Neural cell (in vitro differentiated cells): ENCODE measurements around the gene FAM53B. TPM values are rescaled to one million over a fixed set of nuclear protein-coding genes. Genes with fewer than 3 reads are reported as not detected.

Experiments
- H2AFZ ChIP-seq: fragments of 200-600, 300-800 bp; sonication (generic), shearing (Covaris generic); 2 replicates; pipeline ENCODE4 v1.6.0; 2014; ENCODE audit warnings: low read depth, mild to moderate bottlenecking, antibody characterized with exemption, low read length, moderate library complexity
- H3F3A ChIP-seq: fragments of 200-600 bp; shearing (Covaris generic); 2 replicates; pipeline ENCODE4 v1.6.1; 2016; ENCODE audit warnings: mild to moderate bottlenecking, moderate library complexity, mixed read lengths, antibody characterized with exemption, low read length; ENCODE audit not compliant: insufficient read depth, poor library complexity, severe bottlenecking
- H3K27ac ChIP-seq: fragments of 200-600, 300-800 bp; sonication (generic), shearing (Covaris generic); 2 replicates; pipeline ENCODE4 v1.5.1; 2014; ENCODE audit warnings: mild to moderate bottlenecking, low read length, moderate library complexity
- H3K27me3 ChIP-seq: fragments of 300-800, 200-600 bp; sonication (generic), shearing (Covaris generic); 2 replicates; pipeline ENCODE4 v1.6.0; 2014; ENCODE audit warnings: mild to moderate bottlenecking, low read depth, low read length, moderate library complexity; ENCODE audit not compliant: insufficient read depth
- H3K36me3 ChIP-seq: fragments of 300-800, 200-600 bp; sonication (generic), shearing (Covaris generic); 2 replicates; pipeline ENCODE4 v1.5.1; 2014; ENCODE audit warnings: mild to moderate bottlenecking, antibody characterized with exemption, low read length, moderate library complexity; ENCODE audit not compliant: insufficient read depth
- H3K4me2 ChIP-seq: fragments of 300-800, 200-600 bp; sonication (generic), shearing (Covaris generic); 2 replicates; pipeline ENCODE4 v1.6.0; 2014; ENCODE audit warnings: mild to moderate bottlenecking, low read length
- H3K4me3 ChIP-seq: fragments of 300-800, 200-600 bp; sonication (generic), shearing (Covaris generic); 2 replicates; pipeline ENCODE4 v1.5.1; 2014; ENCODE audit warnings: mild to moderate bottlenecking, low read length, moderate library complexity
- H3K79me2 ChIP-seq: fragments of 200-600 bp; shearing (Covaris generic); replicated peaks from 2 replicates; pipeline ENCODE4 v1.6.0; 2014; ENCODE audit warnings: mild to moderate bottlenecking, low read length, moderate library complexity; ENCODE audit not compliant: insufficient read depth
- H3K9ac ChIP-seq: fragments of 300-800, 200-600 bp; sonication (generic), shearing (Covaris generic); 2 replicates; pipeline ENCODE4 v1.6.1; 2016; ENCODE audit warnings: mild to moderate bottlenecking, low read length, mixed read lengths
- H3K9me2 ChIP-seq: fragments of 200-600 bp; shearing (Covaris generic); 2 replicates; pipeline ENCODE4 v1.6.1; 2016; ENCODE audit warnings: mild to moderate bottlenecking, low read length, mixed read lengths; ENCODE audit not compliant: insufficient read depth
- H3K9me3 ChIP-seq: fragments of 200-600, 300-800 bp; sonication (generic), shearing (Covaris generic); 2 replicates; pipeline ENCODE4 v1.6.1; 2016; ENCODE audit warnings: mild to moderate bottlenecking, mixed run types, low read length, moderate library complexity, mixed read lengths
- H4K20me1 ChIP-seq: fragments of 200-600 bp; shearing (Covaris generic); 2 replicates; pipeline ENCODE4 v1.6.1; 2016; ENCODE audit warnings: mild to moderate bottlenecking, mixed run types; ENCODE audit not compliant: insufficient read depth
- EP300 ChIP-seq: fragments of 450-650 bp; conservative IDR thresholded peaks from 2 replicates; pipeline ENCODE4 v1.6.1; 2014; ENCODE audit warnings: antibody characterized with exemption, mild to moderate bottlenecking, moderate library complexity; ENCODE audit not compliant: poor library complexity, severe bottlenecking
- EZH2 ChIP-seq: fragments of 200-600, 300-800 bp; shearing (Covaris generic), sonication (generic); IDR thresholded peaks from 2 replicates; pipeline ENCODE4 v1.6.1; 2014; ENCODE audit warnings: antibody characterized with exemption, low read length, borderline replicate concordance, mild to moderate bottlenecking; ENCODE audit not compliant: insufficient read depth, poor library complexity, severe bottlenecking
- MXI1 ChIP-seq: fragments of 450-650 bp; conservative IDR thresholded peaks from 2 replicates; pipeline ENCODE4 v1.6.1; 2014; ENCODE audit warnings: antibody characterized with exemption, mild to moderate bottlenecking; ENCODE audit not compliant: poor library complexity, severe bottlenecking
- POLR2AphosphoS5 ChIP-seq: IDR thresholded peaks from 2 replicates; pipeline ENCODE4 v1.6.1; 2012
- RAD21 ChIP-seq: fragments of 450-650 bp; conservative IDR thresholded peaks from 2 replicates; pipeline ENCODE4 v1.6.1; 2014; ENCODE audit warnings: antibody characterized with exemption, mild to moderate bottlenecking, moderate library complexity
- SMC3 ChIP-seq: fragments of 450-650 bp; conservative IDR thresholded peaks from 2 replicates; pipeline ENCODE4 v1.6.1; 2014; ENCODE audit warnings: antibody characterized with exemption, mild to moderate bottlenecking, moderate library complexity; ENCODE audit not compliant: poor library complexity
- TAF1 ChIP-seq: IDR thresholded peaks from 2 replicates; pipeline ENCODE4 v1.6.1; 2012; ENCODE audit warnings: low read depth
- polyA plus RNA-seq: library from polyadenylated mRNA; depleted of rRNA; stranded (reverse); fragments of >200 nt; gene quantifications from 2 replicates; pipeline ENCODE4 v1.2.3, GENCODE V29; 2014
- TF ChIP-seq, protein P1 (sequence below): fragments of 450-650 bp; IDR thresholded peaks from 2 replicates; pipeline ENCODE4 v1.5.1; 2014; ENCODE audit warnings: antibody characterized with exemption, mild to moderate bottlenecking, moderate library complexity; ENCODE audit not compliant: poor library complexity, severe bottlenecking
- TF ChIP-seq, protein P2 (sequence below): IDR thresholded peaks from 2 replicates; pipeline ENCODE4 v1.6.1; 2012; ENCODE audit warnings: borderline replicate concordance

Gene FAM53B
- polyA plus RNA-seq, 1 donor from 2014 or later: 21.8 TPM

DNA sequence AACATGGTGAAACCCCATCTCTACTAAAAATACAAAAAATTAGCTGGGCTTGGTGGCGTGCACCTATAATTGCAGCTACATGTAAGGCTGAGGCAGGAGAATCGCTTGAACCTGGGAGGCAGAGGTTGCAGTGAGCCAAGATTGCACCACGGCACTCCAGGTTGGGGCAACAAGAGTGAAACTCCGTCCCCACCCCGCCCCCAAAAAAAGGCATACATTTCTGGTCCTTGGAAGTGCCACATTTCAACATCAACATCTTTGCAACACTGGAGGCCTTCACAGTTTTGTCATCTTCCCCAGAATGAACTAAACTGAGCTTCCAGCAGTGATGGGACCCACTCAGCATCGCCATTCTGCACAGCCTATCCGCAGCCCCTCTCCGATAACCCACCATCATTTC is 36.6 kb downstream of the FAM53B start:
- Histone ChIP-seq H3F3A (no peaks in the 10 kb centered on the region), H3K4me2 (no peak overlapping the region), H4K20me1 (peaks cover 2% of the 10 kb centered on the region), H3K27me3 (no peaks in the 10 kb centered on the region), H3K79me2 (peaks cover 13% of the 10 kb centered on the region), H3K9ac (no peak overlapping the region), H2AFZ (no peak overlapping the region), H3K36me3 (peaks cover 4% of the 10 kb centered on the region), H3K9me3 (no peaks in the 10 kb centered on the region), H3K4me3 (no peak overlapping the region), H3K9me2 (no peaks in the 10 kb centered on the region), H3K27ac (peak overlapping the region; percentile 44)
- no peak for TF ChIP-seq EP300
- no peak for TF ChIP-seq SMC3
- no peak for TF ChIP-seq RAD21
- no peak for TF ChIP-seq EZH2
- no peak for TF ChIP-seq POLR2AphosphoS5
- TF ChIP-seq MXI1: no peak
- no peak for TF ChIP-seq TAF1

DNA sequence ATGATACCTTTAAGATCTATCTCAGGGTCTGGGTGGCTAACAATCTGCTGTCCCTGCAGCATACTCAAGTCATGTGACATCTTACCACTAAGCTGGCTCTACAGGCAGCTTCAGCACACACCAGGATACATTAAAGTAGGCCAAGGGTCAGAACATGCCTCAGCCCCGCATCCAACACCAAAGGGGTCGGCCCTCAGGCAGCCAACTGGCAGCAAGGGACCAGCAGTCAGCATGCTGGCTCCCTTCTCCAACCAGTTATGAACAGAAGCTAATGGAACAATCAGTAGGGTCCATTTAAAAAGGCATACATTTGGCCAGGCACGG is 37.1 kb downstream of the FAM53B start:
- H3K4me3 ChIP-seq: no peak overlapping the region
- no peaks in the 10 kb centered on the region for H3F3A ChIP-seq
- no peak overlapping the region for H3K4me2 ChIP-seq
- TF ChIP-seq EP300: no peak
- TF ChIP-seq TAF1: no peak
- no peak for TF ChIP-seq EZH2
- no peak for TF ChIP-seq POLR2AphosphoS5
- no peak for TF ChIP-seq RAD21
- no peak for TF ChIP-seq SMC3
- TF ChIP-seq, protein P1, sequence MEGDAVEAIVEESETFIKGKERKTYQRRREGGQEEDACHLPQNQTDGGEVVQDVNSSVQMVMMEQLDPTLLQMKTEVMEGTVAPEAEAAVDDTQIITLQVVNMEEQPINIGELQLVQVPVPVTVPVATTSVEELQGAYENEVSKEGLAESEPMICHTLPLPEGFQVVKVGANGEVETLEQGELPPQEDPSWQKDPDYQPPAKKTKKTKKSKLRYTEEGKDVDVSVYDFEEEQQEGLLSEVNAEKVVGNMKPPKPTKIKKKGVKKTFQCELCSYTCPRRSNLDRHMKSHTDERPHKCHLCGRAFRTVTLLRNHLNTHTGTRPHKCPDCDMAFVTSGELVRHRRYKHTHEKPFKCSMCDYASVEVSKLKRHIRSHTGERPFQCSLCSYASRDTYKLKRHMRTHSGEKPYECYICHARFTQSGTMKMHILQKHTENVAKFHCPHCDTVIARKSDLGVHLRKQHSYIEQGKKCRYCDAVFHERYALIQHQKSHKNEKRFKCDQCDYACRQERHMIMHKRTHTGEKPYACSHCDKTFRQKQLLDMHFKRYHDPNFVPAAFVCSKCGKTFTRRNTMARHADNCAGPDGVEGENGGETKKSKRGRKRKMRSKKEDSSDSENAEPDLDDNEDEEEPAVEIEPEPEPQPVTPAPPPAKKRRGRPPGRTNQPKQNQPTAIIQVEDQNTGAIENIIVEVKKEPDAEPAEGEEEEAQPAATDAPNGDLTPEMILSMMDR: no peak
- TF ChIP-seq, protein P2, sequence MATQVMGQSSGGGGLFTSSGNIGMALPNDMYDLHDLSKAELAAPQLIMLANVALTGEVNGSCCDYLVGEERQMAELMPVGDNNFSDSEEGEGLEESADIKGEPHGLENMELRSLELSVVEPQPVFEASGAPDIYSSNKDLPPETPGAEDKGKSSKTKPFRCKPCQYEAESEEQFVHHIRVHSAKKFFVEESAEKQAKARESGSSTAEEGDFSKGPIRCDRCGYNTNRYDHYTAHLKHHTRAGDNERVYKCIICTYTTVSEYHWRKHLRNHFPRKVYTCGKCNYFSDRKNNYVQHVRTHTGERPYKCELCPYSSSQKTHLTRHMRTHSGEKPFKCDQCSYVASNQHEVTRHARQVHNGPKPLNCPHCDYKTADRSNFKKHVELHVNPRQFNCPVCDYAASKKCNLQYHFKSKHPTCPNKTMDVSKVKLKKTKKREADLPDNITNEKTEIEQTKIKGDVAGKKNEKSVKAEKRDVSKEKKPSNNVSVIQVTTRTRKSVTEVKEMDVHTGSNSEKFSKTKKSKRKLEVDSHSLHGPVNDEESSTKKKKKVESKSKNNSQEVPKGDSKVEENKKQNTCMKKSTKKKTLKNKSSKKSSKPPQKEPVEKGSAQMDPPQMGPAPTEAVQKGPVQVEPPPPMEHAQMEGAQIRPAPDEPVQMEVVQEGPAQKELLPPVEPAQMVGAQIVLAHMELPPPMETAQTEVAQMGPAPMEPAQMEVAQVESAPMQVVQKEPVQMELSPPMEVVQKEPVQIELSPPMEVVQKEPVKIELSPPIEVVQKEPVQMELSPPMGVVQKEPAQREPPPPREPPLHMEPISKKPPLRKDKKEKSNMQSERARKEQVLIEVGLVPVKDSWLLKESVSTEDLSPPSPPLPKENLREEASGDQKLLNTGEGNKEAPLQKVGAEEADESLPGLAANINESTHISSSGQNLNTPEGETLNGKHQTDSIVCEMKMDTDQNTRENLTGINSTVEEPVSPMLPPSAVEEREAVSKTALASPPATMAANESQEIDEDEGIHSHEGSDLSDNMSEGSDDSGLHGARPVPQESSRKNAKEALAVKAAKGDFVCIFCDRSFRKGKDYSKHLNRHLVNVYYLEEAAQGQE: no peak
- TF ChIP-seq MXI1: no peak
- H4K20me1 ChIP-seq: peaks cover 2% of the 10 kb centered on the region
- peaks cover 9% of the 10 kb centered on the region for H3K79me2 ChIP-seq
- H3K36me3 ChIP-seq: peaks cover 4% of the 10 kb centered on the region
- H3K9me2 ChIP-seq: no peaks in the 10 kb centered on the region
- H3K27me3 ChIP-seq: no peaks in the 10 kb centered on the region
- H3K9me3 ChIP-seq: no peaks in the 10 kb centered on the region
- no peak overlapping the region for H3K9ac ChIP-seq
- H3K27ac ChIP-seq: no peak overlapping the region
- H2AFZ ChIP-seq: no peak overlapping the region
